ENCODE results near the gene KATNAL1.

Gene KATNAL1

DNA sequence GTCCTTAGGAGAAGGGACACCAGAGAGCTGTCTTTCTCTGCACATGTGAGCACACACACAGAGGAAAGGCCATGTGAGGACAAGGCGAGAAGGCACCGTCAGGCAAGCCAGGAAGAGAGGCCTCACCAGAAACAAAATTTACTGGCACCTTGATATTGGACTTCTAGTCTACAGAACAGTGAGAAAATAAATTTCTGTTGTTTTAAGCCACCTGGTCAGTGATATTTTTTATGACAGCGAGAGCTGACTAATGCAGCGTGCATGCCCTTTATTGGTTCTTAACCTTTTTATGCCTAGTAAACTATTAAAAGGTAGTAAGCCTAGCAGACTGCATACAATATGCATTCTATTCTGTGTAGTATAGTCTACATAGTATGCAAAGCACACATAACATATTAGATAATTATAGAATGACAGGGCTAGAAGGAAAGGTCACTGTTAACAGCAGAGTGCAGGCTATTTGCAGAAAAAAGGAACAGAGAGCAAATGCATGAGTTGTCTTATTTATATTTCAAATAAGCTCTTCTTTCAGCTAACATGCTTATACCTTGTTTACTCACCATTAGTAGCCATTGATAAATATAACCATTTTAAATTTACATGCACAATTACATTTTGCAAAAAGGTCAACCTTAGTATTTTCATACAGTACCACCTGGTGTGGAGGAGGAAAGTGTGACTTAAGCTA lies 25.2 kb upstream of the KATNAL1 start:
- DNase-seq (ENCODE audit: low read depth): no peak

DNA sequence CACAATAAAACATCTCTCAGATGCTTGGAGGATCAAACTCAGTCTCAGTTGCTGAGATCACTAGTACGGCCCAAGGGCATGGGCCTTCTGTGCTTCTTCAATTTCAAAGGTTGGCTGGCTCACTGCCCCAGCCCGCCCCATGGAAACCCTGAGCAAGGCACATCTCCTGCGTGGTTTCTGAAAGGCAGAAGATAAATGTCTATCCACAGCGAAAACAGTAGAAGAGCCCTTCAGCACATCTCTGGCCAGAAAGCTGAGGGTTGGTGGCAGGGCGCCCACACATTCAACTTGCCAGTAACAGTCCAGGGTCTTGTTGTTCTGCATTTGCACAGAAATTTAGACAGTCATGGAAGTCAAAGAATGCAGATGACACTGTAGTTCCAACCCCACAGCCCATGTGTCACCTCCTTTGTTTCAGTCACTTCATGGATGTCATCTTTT lies 24.0 kb upstream of the KATNAL1 start:
- no peak for DNase-seq (ENCODE audit: low read depth)

GRCh38 chr13:30329009-30329585 lies 21.7 kb upstream of the KATNAL1 start:
- DNase-seq (ENCODE audit: low read depth): no peak

DNA sequence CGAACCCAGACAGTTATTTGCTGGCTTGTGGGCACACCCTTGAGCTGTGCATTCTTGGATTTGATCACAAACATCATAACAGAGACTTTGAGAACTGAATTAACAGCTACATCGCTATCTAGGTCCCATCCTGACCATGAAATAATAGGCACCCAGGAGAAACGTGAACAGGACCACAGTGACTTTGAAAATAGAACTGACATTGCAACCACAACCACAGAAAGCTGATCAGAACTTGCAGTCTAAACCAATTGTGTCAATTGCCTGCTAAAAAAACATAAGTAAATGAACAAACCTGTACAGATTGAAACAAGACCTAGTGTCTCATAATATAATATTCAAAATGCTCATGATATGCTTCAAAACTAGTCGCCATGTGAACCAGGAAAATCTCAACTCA lies 18.3 kb upstream of the KATNAL1 start:
- DNase-seq (ENCODE audit: low read depth): no peak

DNA sequence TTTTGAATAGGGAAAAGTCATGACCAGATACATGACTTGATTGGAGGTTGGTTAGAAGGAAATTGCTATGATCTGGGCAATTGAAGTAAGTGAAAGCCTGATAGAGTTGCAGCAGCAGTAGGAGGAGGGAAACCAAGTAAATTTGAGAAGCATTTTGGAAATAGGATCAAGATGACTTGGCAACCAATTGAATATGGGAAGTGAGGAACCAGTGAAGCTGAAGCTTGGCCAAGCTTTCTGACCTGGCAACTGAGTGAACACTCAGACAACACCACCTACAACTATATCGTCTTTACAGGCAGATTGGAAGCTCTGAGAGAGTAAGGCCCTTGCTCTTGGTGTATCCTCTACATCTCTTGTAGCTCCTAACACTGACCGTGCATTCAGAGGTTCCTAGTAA lies 16.2 kb upstream of the KATNAL1 start:
- DNase-seq (ENCODE audit: low read depth): no peak

DNA sequence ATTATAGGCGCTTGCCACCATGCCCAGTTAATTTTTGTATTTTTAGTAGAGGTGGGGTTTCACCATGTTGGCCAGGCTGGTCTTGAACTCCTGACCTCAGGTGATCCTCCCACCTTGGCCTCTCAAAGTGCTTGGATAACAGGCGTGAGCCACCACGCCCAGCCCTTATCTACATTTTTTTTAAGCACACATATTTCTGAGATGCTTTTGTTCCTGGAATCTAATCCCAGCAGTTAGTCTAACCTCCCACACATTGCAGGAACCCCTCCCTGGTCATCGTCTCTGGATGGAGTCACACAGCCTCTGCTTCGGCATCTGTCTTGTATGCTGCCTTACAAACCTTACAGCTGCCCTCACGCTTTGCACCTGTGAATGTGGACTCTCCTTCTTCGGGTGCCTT lies 15.1 kb upstream of the KATNAL1 start:
- DNase-seq (ENCODE audit: low read depth): no peak

- DNase-seq (ENCODE audit: low read depth): no peak
Measured at GRCh38 chr13:30321256-30321655, 13.9 kb upstream of the KATNAL1 start.

DNA sequence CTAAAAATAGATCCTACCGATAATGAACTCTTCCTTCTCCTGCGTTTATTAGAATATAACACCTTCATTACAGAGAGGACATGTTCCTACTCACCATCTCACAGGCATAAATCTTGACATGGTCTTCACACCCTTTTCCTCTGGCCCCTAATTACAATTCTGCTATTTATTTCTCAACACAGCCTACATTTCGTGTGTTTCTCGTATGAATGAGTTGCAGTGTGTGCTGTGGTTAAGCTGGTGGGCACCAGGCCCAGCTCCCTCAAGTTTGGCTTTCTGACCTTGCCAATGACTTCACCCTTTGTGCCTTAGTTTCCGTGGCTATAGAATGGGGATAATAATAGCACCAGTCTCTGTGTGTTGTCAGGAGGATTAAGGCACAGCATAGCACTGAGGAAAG lies 12.3 kb upstream of the KATNAL1 start:
- no peak for DNase-seq (ENCODE audit: low read depth)

- DNase-seq (ENCODE audit: low read depth): no peak
Measured at GRCh38 chr13:30319130-30319529, 11.8 kb upstream of the KATNAL1 start.

- DNase-seq (ENCODE audit: low read depth): no peak
Measured at GRCh38 chr13:30318026-30318425, 10.7 kb upstream of the KATNAL1 start.

DNA sequence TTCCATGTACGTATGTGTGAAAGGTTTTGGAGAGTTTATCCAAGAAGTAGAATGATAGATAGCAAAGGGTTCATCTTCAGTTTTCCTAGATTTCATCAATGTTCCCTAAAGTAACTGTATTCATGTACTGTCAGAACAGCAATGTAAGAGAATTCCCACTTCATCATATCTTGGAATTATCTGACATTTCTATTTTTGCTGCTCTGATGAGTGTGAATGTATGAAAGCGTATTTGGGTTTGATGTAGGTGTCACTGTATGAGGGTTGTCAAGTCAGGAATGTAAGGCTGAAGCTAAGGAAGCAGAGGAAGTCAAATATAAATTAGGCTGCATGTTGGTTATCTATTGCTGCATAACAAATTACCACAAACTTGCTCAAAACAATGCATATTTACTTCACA lies 7.2 kb upstream of the KATNAL1 start:
- DNase-seq (ENCODE audit: low read depth): no peak

GRCh38 chr13:30314069-30314468 lies 6.7 kb upstream of the KATNAL1 start:
- no peak for DNase-seq (ENCODE audit: low read depth)

GRCh38 chr13:30313311-30313710 lies 6.0 kb upstream of the KATNAL1 start:
- no peak for DNase-seq (ENCODE audit: low read depth)

GRCh38 chr13:30312904-30313303 lies 5.6 kb upstream of the KATNAL1 start:
- no peak for DNase-seq (ENCODE audit: low read depth)

- no peak for DNase-seq (ENCODE audit: low read depth)
Measured at GRCh38 chr13:30308548-30308947, 1.2 kb upstream of the KATNAL1 start.

DNA sequence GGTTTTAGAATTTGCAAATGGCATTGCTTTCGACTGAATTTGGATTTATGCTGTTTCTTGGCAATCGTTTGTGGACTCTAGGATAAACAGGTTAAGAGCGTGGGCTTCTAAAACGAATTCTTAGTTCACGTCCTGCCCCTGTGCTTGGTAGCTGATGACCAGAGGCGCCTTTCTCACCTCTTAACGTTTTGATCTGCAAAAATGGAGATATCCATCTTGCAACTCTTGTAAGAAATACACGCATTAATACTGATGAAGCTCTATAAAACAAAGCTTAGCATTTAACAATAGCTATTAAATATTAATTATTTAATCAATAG lies 580 bp upstream of the KATNAL1 start:
- DNase-seq (ENCODE audit: low read depth): no peak

GRCh38 chr13:30306762-30307193 lies 573 bp downstream of the KATNAL1 start:
- DNase-seq (ENCODE audit: low read depth): peak; percentile 88

- DNase-seq (ENCODE audit: low read depth): no peak
Measured at GRCh38 chr13:30305456-30305970, 1.8 kb downstream of the KATNAL1 start.

- no peak for DNase-seq (ENCODE audit: low read depth)
Measured at GRCh38 chr13:30303269-30303668, 4.1 kb downstream of the KATNAL1 start.

DNA sequence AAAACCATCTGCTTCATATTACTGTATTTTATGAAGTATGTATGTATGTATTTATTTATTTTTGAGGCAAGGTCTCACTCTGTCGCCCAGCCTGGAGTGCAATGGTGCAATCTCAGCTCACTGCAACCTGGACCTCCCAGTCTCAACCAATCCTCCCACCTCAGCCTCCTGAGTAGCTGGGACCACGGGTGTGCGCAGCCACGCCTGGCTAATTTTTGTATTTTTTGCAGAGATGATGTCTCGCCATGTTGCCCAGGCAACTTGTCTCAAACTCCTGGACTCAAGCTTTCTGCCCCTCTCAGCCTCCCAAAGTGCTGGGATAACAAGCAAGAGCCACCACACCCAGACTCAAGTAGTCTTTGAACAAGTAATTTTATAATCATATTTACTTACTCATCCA lies 5.5 kb downstream of the KATNAL1 start:
- no peak for DNase-seq (ENCODE audit: low read depth)

DNA sequence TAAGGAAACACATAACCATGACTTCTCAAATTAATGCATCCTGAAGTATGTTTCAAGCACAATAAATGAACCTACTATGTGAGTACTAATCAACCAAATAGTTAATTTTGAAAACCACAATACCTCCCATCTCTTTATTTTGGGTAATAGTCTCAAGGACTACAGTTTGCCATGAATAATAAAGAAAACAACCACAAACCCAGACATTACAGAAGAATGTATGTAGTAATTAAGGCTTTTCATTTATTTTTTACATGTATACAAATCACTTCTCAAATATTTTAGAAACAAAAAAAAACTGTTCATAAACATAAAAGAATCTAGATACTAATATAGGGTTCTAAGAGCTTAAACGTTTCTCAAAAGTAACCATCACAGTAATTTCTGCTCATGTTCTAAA lies 6.8 kb downstream of the KATNAL1 start:
- no peak for DNase-seq (ENCODE audit: low read depth)

GRCh38 chr13:30299786-30300185 lies 7.6 kb downstream of the KATNAL1 start:
- DNase-seq (ENCODE audit: low read depth): no peak

DNA sequence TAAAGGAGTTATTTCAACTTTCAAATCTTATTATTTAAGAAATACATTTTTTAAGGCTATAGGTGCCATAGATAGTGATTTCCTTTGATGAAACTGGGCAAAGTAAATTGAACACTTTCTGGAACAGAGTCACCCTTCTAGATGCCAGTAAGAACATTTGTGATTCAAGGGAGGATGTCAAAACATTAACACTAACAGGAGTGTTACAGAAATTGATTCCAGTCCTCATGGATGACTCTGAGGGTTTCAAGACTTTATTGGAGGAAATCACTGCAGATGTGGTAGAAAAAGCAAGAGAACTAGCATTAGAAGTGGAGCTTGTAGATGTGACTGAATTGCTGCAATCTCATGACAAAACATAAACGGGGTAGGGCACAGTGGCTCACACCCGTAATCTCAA lies 12.2 kb downstream of the KATNAL1 start:
- DNase-seq (ENCODE audit: low read depth): no peak

- DNase-seq (ENCODE audit: low read depth): no peak
Measured at GRCh38 chr13:30294004-30294403, 13.3 kb downstream of the KATNAL1 start.
